ENCODE results near the gene TMEM165.

DNA sequence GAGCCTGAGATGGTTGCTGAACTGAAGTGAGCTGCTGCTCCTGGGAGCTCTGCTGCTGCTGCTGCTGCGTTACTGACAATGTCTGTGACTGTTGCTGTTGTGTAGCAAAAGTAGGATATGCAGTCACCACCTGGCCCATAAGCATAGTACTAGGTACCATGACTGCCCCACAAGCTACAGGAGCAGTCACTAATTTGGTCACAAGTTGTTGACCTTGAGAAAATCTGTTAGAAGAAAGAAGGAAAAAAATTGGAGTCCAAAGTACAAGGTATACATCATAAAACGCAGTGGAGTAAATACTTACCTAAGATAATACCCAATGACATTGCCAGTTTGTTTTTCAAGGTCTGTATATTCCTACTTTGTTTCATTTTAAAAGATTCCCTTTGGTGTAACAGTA is 42.6 kb downstream of the TMEM165 start:
- TF ChIP-seq, protein P1, sequence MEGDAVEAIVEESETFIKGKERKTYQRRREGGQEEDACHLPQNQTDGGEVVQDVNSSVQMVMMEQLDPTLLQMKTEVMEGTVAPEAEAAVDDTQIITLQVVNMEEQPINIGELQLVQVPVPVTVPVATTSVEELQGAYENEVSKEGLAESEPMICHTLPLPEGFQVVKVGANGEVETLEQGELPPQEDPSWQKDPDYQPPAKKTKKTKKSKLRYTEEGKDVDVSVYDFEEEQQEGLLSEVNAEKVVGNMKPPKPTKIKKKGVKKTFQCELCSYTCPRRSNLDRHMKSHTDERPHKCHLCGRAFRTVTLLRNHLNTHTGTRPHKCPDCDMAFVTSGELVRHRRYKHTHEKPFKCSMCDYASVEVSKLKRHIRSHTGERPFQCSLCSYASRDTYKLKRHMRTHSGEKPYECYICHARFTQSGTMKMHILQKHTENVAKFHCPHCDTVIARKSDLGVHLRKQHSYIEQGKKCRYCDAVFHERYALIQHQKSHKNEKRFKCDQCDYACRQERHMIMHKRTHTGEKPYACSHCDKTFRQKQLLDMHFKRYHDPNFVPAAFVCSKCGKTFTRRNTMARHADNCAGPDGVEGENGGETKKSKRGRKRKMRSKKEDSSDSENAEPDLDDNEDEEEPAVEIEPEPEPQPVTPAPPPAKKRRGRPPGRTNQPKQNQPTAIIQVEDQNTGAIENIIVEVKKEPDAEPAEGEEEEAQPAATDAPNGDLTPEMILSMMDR (IDR thresholded peaks at IDR 0.05), result no peak
- TF ChIP-seq EZH2 (IDR thresholded peaks at IDR 0.05; ENCODE audit: borderline replicate concordance, insufficient read depth, low read depth, low read length, poor library complexity, severe bottlenecking), result no peak

Measured in B cell (primary cell).